ENCODE data around the gene SUPT6H.

The SUPT6H gene

GRCh38 chr17:28669918-28670317 lies 7.9 kb downstream of the SUPT6H start:
- Mint-ChIP-seq H3K27me3 (no peaks in the 10 kb centered on the region), H3K4me3 (no peak overlapping the region), H3K27ac (no peak overlapping the region), H3K4me1 (ENCODE audit: low read depth) (peaks cover 30% of the 10 kb centered on the region), H3K36me3 (peaks cover 7% of the 10 kb centered on the region), H3K9me3 (ENCODE audit: low read depth) (no peaks in the 10 kb centered on the region)

GRCh38 chr17:28675490-28675889 lies 13.5 kb downstream of the SUPT6H start:
- Mint-ChIP-seq H3K4me1 (ENCODE audit: low read depth) (no peaks in the 10 kb centered on the region), H3K27me3 (no peaks in the 10 kb centered on the region), H3K27ac (no peak overlapping the region), H3K36me3 (peaks cover 7% of the 10 kb centered on the region), H3K9me3 (ENCODE audit: low read depth) (no peaks in the 10 kb centered on the region), H3K4me3 (no peak overlapping the region)

GRCh38 chr17:28675980-28676379 lies 14.0 kb downstream of the SUPT6H start:
- Mint-ChIP-seq H3K27me3 (no peaks in the 10 kb centered on the region), H3K4me1 (ENCODE audit: low read depth) (no peaks in the 10 kb centered on the region), H3K9me3 (ENCODE audit: low read depth) (no peaks in the 10 kb centered on the region), H3K27ac (no peak overlapping the region), H3K36me3 (peaks cover 7% of the 10 kb centered on the region), H3K4me3 (no peak overlapping the region)

GRCh38 chr17:28682655-28683054 lies 20.6 kb downstream of the SUPT6H start:
- H3K4me3 Mint-ChIP-seq, result no peak overlapping the region
- no peaks in the 10 kb centered on the region for H3K4me1 Mint-ChIP-seq (ENCODE audit: low read depth)
- H3K9me3 Mint-ChIP-seq (ENCODE audit: low read depth), result no peaks in the 10 kb centered on the region
- H3K36me3 Mint-ChIP-seq, result peaks cover 6% of the 10 kb centered on the region
- H3K27ac Mint-ChIP-seq, result no peak overlapping the region
- no peaks in the 10 kb centered on the region for H3K27me3 Mint-ChIP-seq

- Mint-ChIP-seq H3K27ac (no peak overlapping the region), H3K27me3 (no peaks in the 10 kb centered on the region), H3K4me3 (no peak overlapping the region), H3K36me3 (peaks cover 6% of the 10 kb centered on the region), H3K9me3 (ENCODE audit: low read depth) (no peaks in the 10 kb centered on the region), H3K4me1 (ENCODE audit: low read depth) (no peaks in the 10 kb centered on the region)
These were observed 23.0 kb downstream of the SUPT6H start for GRCh38 chr17:28684963-28685362.

- Mint-ChIP-seq H3K27ac (no peak overlapping the region), H3K36me3 (peaks cover 6% of the 10 kb centered on the region), H3K4me3 (no peak overlapping the region), H3K27me3 (no peaks in the 10 kb centered on the region), H3K9me3 (ENCODE audit: low read depth) (no peaks in the 10 kb centered on the region), H3K4me1 (ENCODE audit: low read depth) (no peaks in the 10 kb centered on the region)
These were observed 23.4 kb downstream of the SUPT6H start for GRCh38 chr17:28685366-28685765.

GRCh38 chr17:28686296-28686695 lies 24.3 kb downstream of the SUPT6H start:
- Mint-ChIP-seq H3K9me3 (ENCODE audit: low read depth) (no peaks in the 10 kb centered on the region), H3K36me3 (peaks cover 6% of the 10 kb centered on the region), H3K27ac (no peak overlapping the region)

GRCh38 chr17:28688481-28688880 lies 26.5 kb downstream of the SUPT6H start:
- H3K36me3 Mint-ChIP-seq, result peaks cover 6% of the 10 kb centered on the region
- H3K27me3 Mint-ChIP-seq, result no peaks in the 10 kb centered on the region
- no peak overlapping the region for H3K4me3 Mint-ChIP-seq
- H3K27ac Mint-ChIP-seq, result no peak overlapping the region
- no peaks in the 10 kb centered on the region for H3K9me3 Mint-ChIP-seq (ENCODE audit: low read depth)
- no peaks in the 10 kb centered on the region for H3K4me1 Mint-ChIP-seq (ENCODE audit: low read depth)

More at GRCh38 chr17:28686296-28686695, 24.3 kb downstream of the SUPT6H start:
- Mint-ChIP-seq H3K27me3 (no peaks in the 10 kb centered on the region), H3K4me3 (no peak overlapping the region), H3K4me1 (ENCODE audit: low read depth) (no peaks in the 10 kb centered on the region)

- H3K36me3 Mint-ChIP-seq, result peaks cover 9% of the 10 kb centered on the region
- H3K4me3 Mint-ChIP-seq, result no peak overlapping the region
- H3K4me1 Mint-ChIP-seq (ENCODE audit: low read depth), result no peaks in the 10 kb centered on the region
- H3K27ac Mint-ChIP-seq, result no peak overlapping the region
- no peaks in the 10 kb centered on the region for H3K27me3 Mint-ChIP-seq
- H3K9me3 Mint-ChIP-seq (ENCODE audit: low read depth), result no peaks in the 10 kb centered on the region
These were observed 27.0 kb downstream of the SUPT6H start for GRCh38 chr17:28689011-28689410.

- H3K4me3 Mint-ChIP-seq, result no peak overlapping the region
- H3K27ac Mint-ChIP-seq, result no peak overlapping the region
- H3K9me3 Mint-ChIP-seq (ENCODE audit: low read depth), result no peaks in the 10 kb centered on the region
- no peaks in the 10 kb centered on the region for H3K4me1 Mint-ChIP-seq (ENCODE audit: low read depth)
- H3K36me3 Mint-ChIP-seq, result peaks cover 3% of the 10 kb centered on the region
- H3K27me3 Mint-ChIP-seq, result no peaks in the 10 kb centered on the region
These were observed 31.9 kb downstream of the SUPT6H start for GRCh38 chr17:28693869-28694268.

- Mint-ChIP-seq H3K36me3 (peaks cover 3% of the 10 kb centered on the region), H3K27me3 (no peaks in the 10 kb centered on the region), H3K9me3 (ENCODE audit: low read depth) (no peaks in the 10 kb centered on the region), H3K4me3 (no peak overlapping the region), H3K4me1 (ENCODE audit: low read depth) (no peaks in the 10 kb centered on the region), H3K27ac (peak overlapping the region; percentile 50)
These were observed 36.4 kb downstream of the SUPT6H start for GRCh38 chr17:28698253-28698941.

GRCh38 chr17:28700278-28700677 lies 38.3 kb downstream of the SUPT6H start:
- Mint-ChIP-seq H3K27ac (no peak overlapping the region), H3K4me1 (ENCODE audit: low read depth) (no peaks in the 10 kb centered on the region), H3K9me3 (ENCODE audit: low read depth) (no peaks in the 10 kb centered on the region), H3K36me3 (no peaks in the 10 kb centered on the region), H3K27me3 (no peaks in the 10 kb centered on the region), H3K4me3 (no peak overlapping the region)

GRCh38 chr17:28700830-28701492 lies 39.0 kb downstream of the SUPT6H start:
- Mint-ChIP-seq H3K9me3 (ENCODE audit: low read depth) (no peaks in the 10 kb centered on the region), H3K4me1 (ENCODE audit: low read depth) (no peaks in the 10 kb centered on the region), H3K4me3 (no peak overlapping the region), H3K27ac (no peak overlapping the region), H3K27me3 (no peaks in the 10 kb centered on the region), H3K36me3 (no peaks in the 10 kb centered on the region)

GRCh38 chr17:28702026-28702751 lies 40.2 kb downstream of the SUPT6H start:
- Mint-ChIP-seq H3K4me3 (no peak overlapping the region), H3K9me3 (ENCODE audit: low read depth) (no peaks in the 10 kb centered on the region), H3K36me3 (no peaks in the 10 kb centered on the region), H3K27ac (no peak overlapping the region), H3K4me1 (ENCODE audit: low read depth) (no peaks in the 10 kb centered on the region), H3K27me3 (no peaks in the 10 kb centered on the region)

- no peaks in the 10 kb centered on the region for H3K27me3 Mint-ChIP-seq
- H3K4me1 Mint-ChIP-seq (ENCODE audit: low read depth), result no peaks in the 10 kb centered on the region
- no peak overlapping the region for H3K27ac Mint-ChIP-seq
- no peak overlapping the region for H3K4me3 Mint-ChIP-seq
- no peaks in the 10 kb centered on the region for H3K9me3 Mint-ChIP-seq (ENCODE audit: low read depth)
- H3K36me3 Mint-ChIP-seq, result no peaks in the 10 kb centered on the region
These were observed 40.7 kb downstream of the SUPT6H start for GRCh38 chr17:28702752-28703150.
